Measurements from ENCODE around the gene SMARCC2.

DNA sequence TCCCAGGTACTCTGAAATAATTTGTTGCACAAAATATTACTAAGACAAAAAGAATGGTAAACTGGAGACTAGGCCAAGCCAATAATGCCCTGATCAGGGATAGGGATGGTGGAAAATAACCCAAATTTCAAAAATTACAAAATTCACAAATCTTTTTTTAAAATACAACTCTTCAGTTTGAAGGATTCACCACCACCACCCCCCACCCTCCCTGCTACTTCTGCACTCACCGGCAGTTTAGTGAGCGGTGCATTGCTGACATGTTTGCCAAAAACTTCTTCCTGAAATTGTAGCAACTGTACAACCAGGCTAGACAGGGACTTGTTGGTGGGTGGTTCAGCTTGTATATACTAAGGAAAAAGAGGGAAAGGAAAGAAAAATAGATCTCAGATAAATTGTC lies 2.3 kb downstream of the SMARCC2 start:
- TF ChIP-seq, protein P1, sequence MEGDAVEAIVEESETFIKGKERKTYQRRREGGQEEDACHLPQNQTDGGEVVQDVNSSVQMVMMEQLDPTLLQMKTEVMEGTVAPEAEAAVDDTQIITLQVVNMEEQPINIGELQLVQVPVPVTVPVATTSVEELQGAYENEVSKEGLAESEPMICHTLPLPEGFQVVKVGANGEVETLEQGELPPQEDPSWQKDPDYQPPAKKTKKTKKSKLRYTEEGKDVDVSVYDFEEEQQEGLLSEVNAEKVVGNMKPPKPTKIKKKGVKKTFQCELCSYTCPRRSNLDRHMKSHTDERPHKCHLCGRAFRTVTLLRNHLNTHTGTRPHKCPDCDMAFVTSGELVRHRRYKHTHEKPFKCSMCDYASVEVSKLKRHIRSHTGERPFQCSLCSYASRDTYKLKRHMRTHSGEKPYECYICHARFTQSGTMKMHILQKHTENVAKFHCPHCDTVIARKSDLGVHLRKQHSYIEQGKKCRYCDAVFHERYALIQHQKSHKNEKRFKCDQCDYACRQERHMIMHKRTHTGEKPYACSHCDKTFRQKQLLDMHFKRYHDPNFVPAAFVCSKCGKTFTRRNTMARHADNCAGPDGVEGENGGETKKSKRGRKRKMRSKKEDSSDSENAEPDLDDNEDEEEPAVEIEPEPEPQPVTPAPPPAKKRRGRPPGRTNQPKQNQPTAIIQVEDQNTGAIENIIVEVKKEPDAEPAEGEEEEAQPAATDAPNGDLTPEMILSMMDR (IDR thresholded peaks at IDR 0.05; ENCODE audit: low read length), result no peak
- TF ChIP-seq EZH2 (optimal IDR thresholded peaks at IDR 0.05; ENCODE audit: low read depth, low read length) (no peak), EZH2phosphoT487 (IDR thresholded peaks at IDR 0.05; ENCODE audit: low read length) (no peak)

All from MM.1S (cell line).